Omental fat pad (tissue), 4 donors: ENCODE measurements around the gene TMEM217. TPM values are rescaled to one million over a fixed set of nuclear protein-coding genes. Genes with fewer than 3 reads are reported as not detected.
A peak's percentile ranks its signal among the peaks of the same experiment; 100 is the strongest.

Experiments
- ATAC-seq: fragments of 150-250 bp; one replicate; pipeline ENCODE4 v1.9.1; 2016; ENCODE audit warnings: mild to moderate bottlenecking, moderate library complexity; ENCODE audit not compliant: low FRiP score
- DNase-seq: peaks from one replicate; pipeline ENCODE4 v3.0.0-alpha.2; 2019; ENCODE audit warnings: low spot score
- CTCF ChIP-seq, 3 donors: fragments of 450-650 bp; IDR thresholded peaks; one replicate each; pipeline ENCODE4 v1.5.1; 2016 to 2017; ENCODE audit warnings: antibody characterized with exemption in 3 of 3, mild to moderate bottlenecking in 3 of 3, moderate library complexity in 2 of 3
- total RNA-seq, 4 donors: library from RNA; depleted of rRNA; stranded (reverse); fragments of >200 nt; gene quantifications; one replicate each; pipeline ENCODE4 v1.1.0, GENCODE V29; 2016

TMEM217 gene
- total RNA-seq, 4 donors from 2014 or later, result 1.1 to 4.7 (median 2.7) TPM

GRCh38 chr6:37241131-37241530, 16.8 kb downstream of the TMEM217 start:
- TF ChIP-seq CTCF (IDR thresholded peaks at IDR 0.05), result no peak
- DNase-seq, result no peak
- no peak for ATAC-seq

GRCh38 chr6:37239950-37240713, 17.8 kb downstream of the TMEM217 start:
- peak; percentile 76 for ATAC-seq
- TF ChIP-seq CTCF (IDR thresholded peaks at IDR 0.05), result no peak

GRCh38 chr6:37239526-37239925, 18.4 kb downstream of the TMEM217 start:
- no peak for DNase-seq
- ATAC-seq, result no peak
- no peak for TF ChIP-seq CTCF (IDR thresholded peaks at IDR 0.05)

More at GRCh38 chr6:37239950-37240713, 17.8 kb downstream of the TMEM217 start:
- peak; percentile 95 for DNase-seq

GRCh38 chr6:37238381-37238780, 19.6 kb downstream of the TMEM217 start:
- ATAC-seq (no peak), DNase-seq (no peak)
- TF ChIP-seq CTCF (IDR thresholded peaks at IDR 0.05), result no peak

- ATAC-seq, result no peak
- TF ChIP-seq CTCF (IDR thresholded peaks at IDR 0.05), result no peak
- no peak for DNase-seq
These were observed 20.2 kb downstream of the TMEM217 start for GRCh38 chr6:37237789-37238188.

GRCh38 chr6:37236921-37237320, 21.0 kb downstream of the TMEM217 start:
- TF ChIP-seq CTCF (IDR thresholded peaks at IDR 0.05), result no peak
- no peak for ATAC-seq
- DNase-seq, result no peak

GRCh38 chr6:37233541-37233940, 24.4 kb downstream of the TMEM217 start:
- ATAC-seq (no peak), DNase-seq (no peak)
- no peak for TF ChIP-seq CTCF (IDR thresholded peaks at IDR 0.05)
